Measurements from ENCODE around the gene COL6A5.

DNA sequence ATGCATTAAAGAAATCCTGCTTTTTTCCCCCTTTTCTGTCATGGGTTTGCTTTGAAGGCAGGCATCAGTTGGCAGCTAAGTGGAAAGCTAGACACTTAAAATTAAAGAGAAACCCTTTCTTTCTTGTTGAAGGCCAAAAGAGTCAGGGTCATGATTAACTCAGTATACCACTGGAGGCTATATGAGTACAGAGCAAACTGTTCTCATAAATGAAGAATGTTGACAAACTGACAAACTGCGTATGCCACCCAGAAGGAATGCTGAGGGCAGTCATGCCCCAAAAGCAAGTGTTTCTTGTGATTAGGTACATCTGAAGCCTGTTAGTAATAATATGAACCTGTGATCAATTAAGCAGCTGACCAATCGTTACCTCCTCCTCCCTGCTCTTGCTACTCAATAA, 127.9 kb downstream of the COL6A5 start:
- TF ChIP-seq, protein P1, sequence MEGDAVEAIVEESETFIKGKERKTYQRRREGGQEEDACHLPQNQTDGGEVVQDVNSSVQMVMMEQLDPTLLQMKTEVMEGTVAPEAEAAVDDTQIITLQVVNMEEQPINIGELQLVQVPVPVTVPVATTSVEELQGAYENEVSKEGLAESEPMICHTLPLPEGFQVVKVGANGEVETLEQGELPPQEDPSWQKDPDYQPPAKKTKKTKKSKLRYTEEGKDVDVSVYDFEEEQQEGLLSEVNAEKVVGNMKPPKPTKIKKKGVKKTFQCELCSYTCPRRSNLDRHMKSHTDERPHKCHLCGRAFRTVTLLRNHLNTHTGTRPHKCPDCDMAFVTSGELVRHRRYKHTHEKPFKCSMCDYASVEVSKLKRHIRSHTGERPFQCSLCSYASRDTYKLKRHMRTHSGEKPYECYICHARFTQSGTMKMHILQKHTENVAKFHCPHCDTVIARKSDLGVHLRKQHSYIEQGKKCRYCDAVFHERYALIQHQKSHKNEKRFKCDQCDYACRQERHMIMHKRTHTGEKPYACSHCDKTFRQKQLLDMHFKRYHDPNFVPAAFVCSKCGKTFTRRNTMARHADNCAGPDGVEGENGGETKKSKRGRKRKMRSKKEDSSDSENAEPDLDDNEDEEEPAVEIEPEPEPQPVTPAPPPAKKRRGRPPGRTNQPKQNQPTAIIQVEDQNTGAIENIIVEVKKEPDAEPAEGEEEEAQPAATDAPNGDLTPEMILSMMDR (IDR thresholded peaks at IDR 0.05): no peak
- no peak for TF ChIP-seq RAD21 (conservative IDR thresholded peaks at IDR 0.05 in 1 of 2, IDR thresholded peaks at IDR 0.05 in 1 of 2)
- TF ChIP-seq, protein P2, sequence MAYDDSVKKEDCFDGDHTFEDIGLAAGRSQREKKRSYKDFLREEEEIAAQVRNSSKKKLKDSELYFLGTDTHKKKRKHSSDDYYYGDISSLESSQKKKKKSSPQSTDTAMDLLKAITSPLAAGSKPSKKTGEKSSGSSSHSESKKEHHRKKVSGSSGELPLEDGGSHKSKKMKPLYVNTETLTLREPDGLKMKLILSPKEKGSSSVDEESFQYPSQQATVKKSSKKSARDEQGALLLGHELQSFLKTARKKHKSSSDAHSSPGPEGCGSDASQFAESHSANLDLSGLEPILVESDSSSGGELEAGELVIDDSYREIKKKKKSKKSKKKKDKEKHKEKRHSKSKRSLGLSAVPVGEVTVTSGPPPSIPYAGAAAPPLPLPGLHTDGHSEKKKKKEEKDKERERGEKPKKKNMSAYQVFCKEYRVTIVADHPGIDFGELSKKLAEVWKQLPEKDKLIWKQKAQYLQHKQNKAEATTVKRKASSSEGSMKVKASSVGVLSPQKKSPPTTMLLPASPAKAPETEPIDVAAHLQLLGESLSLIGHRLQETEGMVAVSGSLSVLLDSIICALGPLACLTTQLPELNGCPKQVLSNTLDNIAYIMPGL (CRISPR knock-in tag; IDR thresholded peaks at IDR 0.05; ENCODE audit: borderline replicate concordance): no peak
- no peak for TF ChIP-seq ZSCAN20 (CRISPR knock-in tag; IDR thresholded peaks at IDR 0.05)
- TF ChIP-seq JUNB (IDR thresholded peaks at IDR 0.05): no peak
- no peak for TF ChIP-seq PHF8 (IDR thresholded peaks at IDR 0.05; ENCODE audit: borderline replicate concordance, low read depth)

Data from A549 (cell line).